T-helper 22 cell (primary cell): ENCODE data around the gene RELA.
"Not testable (repeated sequence)": the region's sequence is repeated elsewhere in the genome, so short reads cannot be mapped to it uniquely, and the experiment has no call there.

Experiments used
- DNase-seq: peaks from one replicate; pipeline ENCODE4 v3.0.0-alpha.2; 2020; ENCODE audit warnings: low read depth

RELA gene

DNA sequence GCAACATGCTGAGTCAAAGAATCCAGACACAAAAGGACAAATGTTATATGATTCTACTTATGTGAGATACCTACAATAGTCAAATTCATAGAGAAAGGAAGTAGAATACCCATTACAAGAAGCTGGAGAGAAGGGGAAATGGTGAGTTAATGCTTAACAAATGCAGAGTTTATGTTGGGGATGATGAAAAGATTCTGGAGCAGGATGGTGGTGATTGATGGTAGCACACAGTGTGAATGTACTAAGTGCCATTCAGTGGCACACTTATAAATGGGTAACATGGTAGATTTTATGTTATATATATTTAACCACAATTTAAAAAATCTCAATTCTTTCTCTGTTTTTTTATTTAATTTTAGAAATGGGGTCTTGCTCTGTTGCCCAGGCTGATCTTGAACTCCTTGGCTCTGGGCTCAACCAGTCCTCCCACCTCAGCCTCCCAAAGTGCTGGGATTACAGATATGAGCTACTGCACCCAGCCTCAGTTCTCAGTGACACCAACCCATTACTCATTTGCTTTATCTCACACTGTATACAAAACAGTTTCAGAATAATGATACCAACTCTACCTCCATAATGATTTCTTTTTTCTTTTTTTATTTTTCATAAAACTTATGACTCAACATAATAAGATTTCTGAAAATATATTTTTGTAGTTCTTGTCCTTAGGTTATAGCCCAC lies 9.6 kb upstream of the RELA start:
- DNase-seq, result no peak

GRCh38 chr11:65663639-65664200 lies 1.0 kb upstream of the RELA start:
- no peak for DNase-seq

- no peak for DNase-seq
Observed at GRCh38 chr11:65662247-65662798, 393 bp downstream of the RELA start.

- DNase-seq, result no peak
Observed at GRCh38 chr11:65661599-65662246, 993 bp downstream of the RELA start.

DNA sequence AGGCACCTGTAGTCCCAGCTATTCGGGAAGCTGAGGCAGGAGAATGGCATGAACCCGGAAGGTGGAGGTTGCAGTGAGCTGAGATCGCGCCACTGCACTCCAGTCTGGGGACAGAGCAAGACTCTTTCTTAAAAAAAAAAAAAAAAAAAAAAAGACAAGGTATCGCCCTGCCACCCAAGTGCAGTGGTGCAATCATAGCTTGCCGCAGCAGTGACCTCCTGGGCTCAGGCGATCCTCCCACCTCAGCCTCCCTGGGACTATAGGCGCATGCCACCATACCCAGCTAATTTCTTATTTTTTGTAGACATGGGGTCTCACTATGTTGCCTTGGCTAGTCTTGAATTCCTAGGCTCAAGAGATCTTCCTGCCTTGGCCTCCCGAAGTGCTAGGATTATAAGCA lies 1.8 kb downstream of the RELA start:
- not testable (repeated sequence) for DNase-seq

DNA sequence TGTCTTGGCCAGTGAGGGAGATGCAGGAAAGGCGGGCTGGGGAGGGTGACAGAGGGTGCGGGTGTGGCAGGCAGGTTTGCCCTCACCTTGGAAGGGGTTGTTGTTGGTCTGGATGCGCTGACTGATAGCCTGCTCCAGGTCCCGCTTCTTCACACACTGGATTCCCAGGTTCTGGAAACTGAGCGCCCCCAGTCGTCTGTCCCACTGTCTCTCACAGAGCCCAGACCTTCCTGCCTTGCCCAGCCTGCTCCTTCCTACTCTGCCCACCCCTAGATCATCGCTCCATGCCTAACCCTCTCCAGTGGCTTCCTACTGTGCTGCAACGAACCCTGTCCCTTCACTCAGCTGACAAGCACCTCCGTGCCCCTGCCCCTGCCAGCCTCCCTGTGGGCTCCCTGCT lies 2.7 kb downstream of the RELA start:
- DNase-seq, result no peak

DNA sequence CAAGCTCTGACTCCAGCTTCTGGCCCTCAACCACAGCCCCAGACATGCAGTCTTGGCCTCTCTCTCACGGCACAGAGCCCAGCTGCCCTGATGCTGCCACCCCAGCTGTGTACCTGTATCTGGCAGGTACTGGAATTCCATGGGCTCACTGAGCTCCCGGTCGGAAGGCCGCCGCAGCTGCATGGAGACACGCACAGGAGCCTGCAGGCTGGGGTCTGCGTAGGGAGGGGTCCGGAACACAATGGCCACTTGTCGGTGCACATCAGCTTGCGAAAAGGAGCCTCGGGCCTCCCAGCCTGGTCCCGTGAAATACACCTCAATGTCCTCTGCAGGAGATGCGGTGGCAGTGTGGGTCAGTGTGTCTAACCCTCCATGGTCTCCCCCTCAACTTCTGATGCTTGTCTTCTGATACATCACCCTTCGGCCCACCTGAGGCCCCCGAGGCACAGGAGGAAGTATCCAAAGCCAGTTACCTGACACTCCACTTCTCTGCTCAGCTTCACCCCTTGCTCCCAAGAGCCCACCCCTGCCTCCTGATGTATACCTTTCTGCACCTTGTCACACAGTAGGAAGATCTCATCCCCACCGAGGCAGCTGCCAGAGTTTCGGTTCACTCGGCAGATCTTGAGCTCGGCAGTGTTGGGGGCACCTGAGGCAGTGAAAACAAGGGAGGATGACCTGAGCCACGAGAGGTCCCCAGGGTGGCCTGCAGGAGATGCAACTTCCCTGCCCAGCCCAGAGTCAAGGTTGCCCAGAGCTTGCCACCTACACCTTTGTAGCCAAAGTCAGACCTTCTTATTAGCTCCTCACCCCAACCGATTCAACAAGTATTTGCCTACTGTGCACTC lies 4.3 kb downstream of the RELA start:
- DNase-seq, result no peak

GRCh38 chr11:65657426-65657825 lies 5.3 kb downstream of the RELA start:
- no peak for DNase-seq

DNA sequence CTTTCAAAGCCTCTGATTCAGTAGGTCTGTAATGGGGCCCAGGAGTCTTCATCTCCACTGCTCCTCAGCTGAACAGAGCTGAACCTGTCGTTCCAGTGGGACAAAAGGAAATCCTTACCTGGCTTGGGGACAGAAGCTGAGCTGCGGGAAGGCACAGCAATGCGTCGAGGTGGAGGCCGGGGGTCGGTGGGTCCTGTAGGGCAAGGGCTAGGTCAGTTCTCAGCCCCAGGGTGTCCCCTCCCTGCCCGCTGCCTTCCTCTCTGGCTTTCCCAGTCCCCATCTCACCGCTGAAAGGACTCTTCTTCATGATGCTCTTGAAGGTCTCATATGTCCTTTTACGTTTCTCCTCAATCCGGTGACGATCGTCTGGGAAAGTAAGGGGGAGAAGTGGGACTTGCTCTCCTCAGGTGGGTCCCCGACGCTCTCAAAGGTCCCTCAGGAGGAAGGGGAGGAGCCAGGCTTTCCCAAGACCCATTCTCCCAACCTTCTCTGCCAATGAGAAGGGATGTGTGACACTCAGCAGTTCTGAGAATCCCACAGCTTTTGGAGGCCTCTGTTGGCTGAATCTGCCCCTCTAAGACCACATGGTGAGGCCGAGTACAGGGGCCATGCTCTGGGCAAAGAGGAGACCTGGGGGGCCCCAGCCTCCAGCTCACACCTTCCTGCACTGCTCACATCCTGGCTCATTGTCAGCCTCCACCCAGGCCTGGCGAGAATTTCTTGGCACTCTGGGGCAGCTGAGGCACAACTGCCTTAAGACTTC lies 7.0 kb downstream of the RELA start:
- no peak for DNase-seq

DNA sequence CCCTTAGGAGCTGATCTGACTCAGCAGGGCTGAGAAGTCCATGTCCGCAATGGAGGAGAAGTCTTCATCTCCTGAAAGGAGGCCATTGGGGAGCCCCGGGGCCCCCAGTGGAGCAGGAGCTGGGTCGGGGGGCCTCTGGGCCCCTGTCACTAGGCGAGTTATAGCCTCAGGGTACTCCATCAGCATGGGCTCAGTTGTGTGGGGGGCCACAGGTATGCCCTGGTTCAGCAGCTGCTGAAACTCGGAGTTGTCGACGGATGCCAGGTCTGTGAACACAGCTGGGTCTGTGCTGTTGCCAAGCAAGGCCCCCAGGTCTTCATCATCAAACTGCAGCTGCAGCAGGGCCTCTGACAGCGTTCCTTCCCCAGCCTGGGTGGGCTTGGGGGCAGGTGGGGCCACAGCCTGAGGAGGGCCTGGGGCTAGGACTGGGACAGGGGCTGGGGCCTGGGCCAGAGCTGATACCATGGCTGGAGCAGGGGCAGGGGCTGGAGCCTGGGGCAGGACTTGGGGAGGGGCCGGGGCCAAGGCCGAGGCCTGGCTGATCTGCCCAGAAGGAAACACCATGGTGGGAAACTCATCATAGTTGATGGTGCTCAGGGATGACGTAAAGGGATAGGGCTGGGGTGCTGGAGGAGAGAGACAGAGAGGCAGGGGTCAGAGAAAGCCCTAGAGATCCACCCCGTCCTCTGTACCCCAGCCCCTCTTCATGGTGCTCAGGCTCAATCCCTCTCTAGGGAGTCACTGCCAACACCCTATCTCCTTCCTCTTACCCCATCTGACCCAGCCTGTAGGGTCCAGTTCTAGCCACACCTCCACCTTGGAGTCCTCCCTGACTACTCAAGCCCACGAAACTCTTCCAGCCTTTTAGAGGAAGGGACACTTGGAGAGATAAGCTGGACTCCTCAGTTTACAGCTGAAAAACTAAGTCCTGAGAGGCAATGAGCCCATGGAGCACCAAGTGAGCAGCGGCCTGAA lies 8.1 kb downstream of the RELA start:
- DNase-seq, result no peak

DNA sequence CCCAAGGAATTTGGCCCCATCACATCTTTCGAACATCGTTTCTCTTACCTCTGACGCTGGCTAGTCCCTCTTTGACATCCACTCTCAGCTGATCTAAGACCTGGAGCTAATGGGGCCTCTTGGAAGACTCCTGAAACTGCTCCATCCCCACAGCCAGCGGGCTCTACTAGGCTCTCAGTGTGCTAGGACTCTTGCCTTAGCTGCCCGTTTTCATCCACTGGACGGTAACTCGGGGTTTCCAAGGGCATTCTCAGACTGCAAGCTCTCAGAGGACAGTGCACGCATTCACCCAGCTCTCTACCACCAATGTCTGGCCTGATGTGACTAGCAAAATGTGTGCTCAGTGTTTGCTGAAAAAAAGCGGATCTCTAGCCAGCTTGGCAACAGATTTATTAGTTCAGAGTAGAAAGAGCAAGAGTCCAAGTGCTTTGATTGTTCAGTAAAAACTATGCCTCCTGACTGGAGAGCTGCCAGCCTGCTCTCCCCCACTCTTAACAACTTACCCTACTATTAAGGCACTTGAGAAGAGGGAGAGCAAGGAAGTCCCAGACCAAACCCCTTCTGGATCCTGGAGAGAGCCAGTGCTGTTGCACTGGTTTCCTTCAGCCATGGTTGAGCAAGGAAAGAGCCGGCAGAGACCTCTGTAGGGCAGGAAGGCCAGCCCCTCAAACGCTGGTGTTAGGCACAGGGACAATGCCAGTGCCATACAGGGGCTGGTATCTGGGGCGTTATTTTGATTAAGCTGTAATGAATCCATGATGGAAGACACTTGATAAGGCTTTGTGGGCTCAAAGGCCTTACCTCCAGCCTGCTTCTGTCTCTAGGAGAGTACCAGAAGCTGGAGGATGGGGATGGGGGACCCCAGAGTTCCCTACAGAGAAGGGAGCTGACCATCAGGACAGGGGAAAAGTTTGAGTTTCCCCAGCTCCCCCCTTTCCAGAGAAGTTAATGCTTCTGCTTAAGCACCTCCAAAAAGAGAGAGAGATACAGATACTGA lies 9.2 kb downstream of the RELA start:
- DNase-seq, result no peak

- peak; percentile 91 for DNase-seq
Observed at GRCh38 chr11:65652511-65653228, 10.0 kb downstream of the RELA start.

DNA sequence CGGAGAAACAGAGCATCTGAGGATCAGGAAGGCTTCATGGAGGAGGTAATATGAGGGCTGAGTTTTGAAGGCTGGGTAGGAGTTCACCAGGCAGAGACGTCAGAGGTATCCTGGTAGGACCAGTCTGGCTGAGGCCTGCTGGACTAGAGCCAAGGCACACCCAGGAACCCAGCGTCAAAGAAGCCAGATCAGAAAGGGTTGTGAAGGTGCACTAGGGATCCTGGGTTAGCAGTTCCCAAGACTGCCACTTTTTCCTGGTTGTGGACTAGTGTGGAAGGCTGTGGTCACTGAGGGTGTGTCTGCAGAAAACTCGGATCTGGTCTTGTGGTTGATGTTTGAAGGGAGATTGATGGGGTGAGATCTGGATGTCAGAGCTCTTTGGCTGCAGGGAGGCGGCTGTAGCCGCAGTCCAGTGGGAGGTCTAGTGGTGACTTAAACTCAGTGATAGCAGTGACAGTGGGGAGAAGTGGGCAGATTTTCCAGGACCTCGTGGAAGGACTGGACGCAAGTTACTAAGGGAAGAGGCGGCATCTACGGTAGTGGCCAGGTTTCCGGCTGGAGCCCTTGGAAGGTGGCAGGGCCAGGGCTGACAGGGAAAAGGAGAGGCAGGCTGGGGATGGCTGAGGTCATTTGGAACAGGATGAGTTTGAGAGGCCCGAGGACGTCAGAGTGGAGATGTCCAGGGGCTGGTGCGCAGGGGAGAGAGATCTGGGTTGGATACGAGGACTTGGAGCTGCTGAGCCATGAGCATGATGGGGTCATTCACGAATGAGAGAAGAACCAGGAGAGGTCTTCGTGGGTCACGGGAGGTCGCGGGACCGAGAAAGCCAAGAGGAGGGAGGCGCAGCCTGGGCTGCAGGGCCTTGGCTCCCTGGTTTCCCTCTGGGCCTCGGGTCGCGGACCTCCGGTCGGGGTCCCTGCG lies 10.9 kb downstream of the RELA start:
- DNase-seq, result no peak

GRCh38 chr11:65651339-65651588 lies 11.5 kb downstream of the RELA start:
- no peak for DNase-seq

- no peak for DNase-seq
Observed at GRCh38 chr11:65650547-65651338, 12.0 kb downstream of the RELA start.

- DNase-seq, result no peak
Observed at GRCh38 chr11:65649656-65650546, 12.8 kb downstream of the RELA start.
